Measurements from ENCODE around the gene SLC17A9.

The SLC17A9 gene

GRCh38 chr20:62976886-62977285 is 24.4 kb downstream of the SLC17A9 start:
- H3K4me3 ChIP-seq (ENCODE audit: control insufficient read depth, low read depth, low read length), result no peak overlapping the region
- TF ChIP-seq, protein P1, sequence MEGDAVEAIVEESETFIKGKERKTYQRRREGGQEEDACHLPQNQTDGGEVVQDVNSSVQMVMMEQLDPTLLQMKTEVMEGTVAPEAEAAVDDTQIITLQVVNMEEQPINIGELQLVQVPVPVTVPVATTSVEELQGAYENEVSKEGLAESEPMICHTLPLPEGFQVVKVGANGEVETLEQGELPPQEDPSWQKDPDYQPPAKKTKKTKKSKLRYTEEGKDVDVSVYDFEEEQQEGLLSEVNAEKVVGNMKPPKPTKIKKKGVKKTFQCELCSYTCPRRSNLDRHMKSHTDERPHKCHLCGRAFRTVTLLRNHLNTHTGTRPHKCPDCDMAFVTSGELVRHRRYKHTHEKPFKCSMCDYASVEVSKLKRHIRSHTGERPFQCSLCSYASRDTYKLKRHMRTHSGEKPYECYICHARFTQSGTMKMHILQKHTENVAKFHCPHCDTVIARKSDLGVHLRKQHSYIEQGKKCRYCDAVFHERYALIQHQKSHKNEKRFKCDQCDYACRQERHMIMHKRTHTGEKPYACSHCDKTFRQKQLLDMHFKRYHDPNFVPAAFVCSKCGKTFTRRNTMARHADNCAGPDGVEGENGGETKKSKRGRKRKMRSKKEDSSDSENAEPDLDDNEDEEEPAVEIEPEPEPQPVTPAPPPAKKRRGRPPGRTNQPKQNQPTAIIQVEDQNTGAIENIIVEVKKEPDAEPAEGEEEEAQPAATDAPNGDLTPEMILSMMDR (conservative IDR thresholded peaks at IDR 0.05; ENCODE audit: control insufficient read depth, insufficient read depth, low read depth, low read length), result no peak
- no peak for DNase-seq (ENCODE audit: low read depth)

DNA sequence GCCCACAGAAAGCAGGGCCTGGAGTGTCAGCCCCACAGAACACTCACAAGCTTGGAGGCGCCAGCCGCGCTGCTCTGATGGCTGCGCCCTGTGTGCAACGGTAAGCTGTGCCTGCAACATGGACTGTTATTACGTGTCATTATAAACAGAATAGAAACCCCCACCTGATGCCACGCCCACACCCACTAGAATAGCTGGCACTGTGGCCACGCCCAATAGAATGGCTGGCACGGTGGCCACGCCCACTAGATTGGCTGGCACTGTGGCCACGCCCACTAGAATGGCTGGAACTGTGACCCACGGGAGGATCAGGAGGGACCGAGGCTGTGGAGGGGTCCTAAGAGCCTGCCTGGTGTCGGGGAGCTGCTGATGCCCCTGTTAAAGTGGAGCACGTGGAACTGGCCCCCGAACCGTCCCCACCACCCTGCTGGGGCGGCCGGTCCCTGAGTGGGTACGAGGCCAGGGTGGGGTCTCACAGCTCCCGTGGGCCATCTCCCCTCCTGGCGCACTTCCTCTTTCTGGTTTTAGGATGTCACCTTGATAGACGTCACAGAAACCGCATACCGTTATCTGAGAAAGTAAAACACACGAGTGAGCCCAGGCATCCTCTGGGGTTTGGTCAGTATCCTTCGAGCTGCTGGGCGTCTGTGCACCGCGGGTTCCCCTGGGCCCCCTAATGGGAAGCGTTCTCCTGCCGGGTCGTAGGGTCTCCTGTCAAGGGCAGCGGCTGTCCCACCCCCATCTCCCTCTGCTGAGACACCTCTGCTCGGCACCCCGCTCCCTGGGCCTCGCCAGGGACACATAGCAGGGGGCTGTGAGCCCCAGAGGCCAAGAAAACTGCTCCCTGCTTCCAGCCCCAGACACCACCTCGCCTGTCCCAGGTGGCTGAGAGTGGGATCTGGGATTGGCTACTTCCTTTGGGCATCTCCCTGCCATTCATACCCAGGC is 25.4 kb downstream of the SLC17A9 start:
- H3K4me3 ChIP-seq (ENCODE audit: control insufficient read depth, low read depth, low read length), result no peak overlapping the region
- DNase-seq (ENCODE audit: low read depth), result no peak
- TF ChIP-seq, protein P1 (conservative IDR thresholded peaks at IDR 0.05; ENCODE audit: control insufficient read depth, insufficient read depth, low read depth, low read length), result no peak

- DNase-seq (ENCODE audit: low read depth), result no peak
- H3K4me3 ChIP-seq (ENCODE audit: control insufficient read depth, low read depth, low read length), result no peak overlapping the region
- TF ChIP-seq, protein P1 (conservative IDR thresholded peaks at IDR 0.05; ENCODE audit: control insufficient read depth, insufficient read depth, low read depth, low read length), result no peak
Observed at GRCh38 chr20:62978561-62978943, 26.0 kb downstream of the SLC17A9 start.

DNA sequence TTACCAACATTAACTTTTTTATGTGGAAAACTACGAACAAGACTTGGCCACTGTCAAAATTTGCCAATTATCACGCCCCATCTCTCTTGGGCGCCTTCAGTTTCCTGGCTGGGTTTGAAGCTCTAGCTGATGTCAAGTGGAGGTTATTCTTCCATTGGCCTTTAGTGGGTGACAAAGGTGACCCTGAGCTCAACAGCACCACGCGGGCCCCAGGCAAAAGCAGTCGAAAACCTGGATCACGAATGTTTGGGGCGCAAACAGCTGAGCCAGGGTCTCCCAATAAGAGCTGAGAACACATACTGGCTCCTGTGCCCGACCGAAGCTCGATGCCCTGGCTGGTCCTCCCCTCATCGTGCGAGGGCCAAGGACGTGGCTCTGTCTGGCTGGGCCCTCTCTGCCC is 26.8 kb downstream of the SLC17A9 start:
- TF ChIP-seq, protein P1 (conservative IDR thresholded peaks at IDR 0.05; ENCODE audit: control insufficient read depth, insufficient read depth, low read depth, low read length), result no peak
- DNase-seq (ENCODE audit: low read depth), result no peak
- no peak overlapping the region for H3K4me3 ChIP-seq (ENCODE audit: control insufficient read depth, low read depth, low read length)

- TF ChIP-seq, protein P1 (conservative IDR thresholded peaks at IDR 0.05; ENCODE audit: control insufficient read depth, insufficient read depth, low read depth, low read length), result no peak
- H3K4me3 ChIP-seq (ENCODE audit: control insufficient read depth, low read depth, low read length), result no peak overlapping the region
- DNase-seq (ENCODE audit: low read depth), result no peak
Observed at GRCh38 chr20:62979876-62980373, 27.4 kb downstream of the SLC17A9 start.

GRCh38 chr20:62980380-62980960 is 28.0 kb downstream of the SLC17A9 start:
- no peak overlapping the region for H3K4me3 ChIP-seq (ENCODE audit: control insufficient read depth, low read depth, low read length)
- TF ChIP-seq, protein P1 (conservative IDR thresholded peaks at IDR 0.05; ENCODE audit: control insufficient read depth, insufficient read depth, low read depth, low read length), result no peak
- DNase-seq (ENCODE audit: low read depth), result no peak

All from fibroblast of mammary gland (primary cell).